Fibroblast of lung (primary cell): ENCODE measurements around the gene HINFP. TPM values are rescaled to one million over a fixed set of nuclear protein-coding genes. Genes with fewer than 3 reads are reported as not detected.

Source experiments
- DNase-seq, 2 donors: peaks; one replicate each; pipeline versions ENCODE4 v3.0.0 to v3.0.0-alpha.2; 2010; ENCODE audit warnings: low read depth in 2 of 2
- H2AFZ ChIP-seq: 2 replicates; pipeline ENCODE4 v1.5.1; 2012; ENCODE audit warnings: low read length, control low read depth, inconsistent platforms
- H3K27ac ChIP-seq: 2 replicates; pipeline ENCODE4 v1.5.1; 2011; ENCODE audit warnings: low read length, control low read depth; ENCODE audit not compliant: insufficient read depth
- H3K27me3 ChIP-seq: 2 replicates; pipeline ENCODE4 v1.5.1; 2011; ENCODE audit warnings: mild to moderate bottlenecking, low read length; ENCODE audit not compliant: control insufficient read depth, insufficient read depth
- H3K36me3 ChIP-seq: 2 replicates; pipeline ENCODE4 v1.5.1; 2011; ENCODE audit warnings: low read length; ENCODE audit not compliant: control insufficient read depth, insufficient read depth
- H3K4me1 ChIP-seq: 2 replicates; pipeline ENCODE4 v1.5.1; 2011; ENCODE audit warnings: low read length; ENCODE audit not compliant: control insufficient read depth, insufficient read depth; ENCODE audit errors: extremely low read depth
- H3K4me2 ChIP-seq: 2 replicates; pipeline ENCODE4 v1.5.1; 2011; ENCODE audit warnings: low read length, control low read depth; ENCODE audit not compliant: insufficient read depth; ENCODE audit errors: extremely low read depth
- H3K4me3 ChIP-seq, 4 experiments: fragments of 200-600 bp in 1 of 4; sonication (generic) in 1 of 4; replicated peaks in 1 of 4; 2 replicates each; pipeline ENCODE4 v1.5.1; 2011 to 2016; ENCODE audit warnings: low read length in 4 of 4, low read depth in 3 of 4, mild to moderate bottlenecking in 3 of 4, control low read depth in 2 of 4, inconsistent platforms in 1 of 4, mixed read lengths in 1 of 4; ENCODE audit not compliant: insufficient read depth in 1 of 4; ENCODE audit errors: control extremely low read depth in 1 of 4
- H3K79me2 ChIP-seq: 2 replicates; pipeline ENCODE4 v1.5.1; 2012; ENCODE audit warnings: mild to moderate bottlenecking, low read length, inconsistent platforms; ENCODE audit not compliant: control insufficient read depth, insufficient read depth
- H3K9ac ChIP-seq: 2 replicates; pipeline ENCODE4 v1.5.1; 2011; ENCODE audit warnings: mild to moderate bottlenecking, low read length, control low read depth; ENCODE audit not compliant: insufficient read depth
- H3K9me3 ChIP-seq: 2 replicates; pipeline ENCODE4 v1.5.1; 2012; ENCODE audit warnings: low read depth, low read length; ENCODE audit not compliant: control insufficient read depth, insufficient read depth
- H4K20me1 ChIP-seq: 2 replicates; pipeline ENCODE4 v1.5.1; 2011; ENCODE audit warnings: low read length; ENCODE audit not compliant: control insufficient read depth, insufficient read depth; ENCODE audit errors: extremely low read depth
- CTCF ChIP-seq, 2 donors: IDR thresholded peaks in 1 of 2; conservative IDR thresholded peaks in 1 of 2; 1 replicate in 1 of 2; 2 replicates in 1 of 2; pipeline ENCODE4 v1.5.1; 2011 to 2012; ENCODE audit warnings: low read length in 2 of 2, control low read depth in 1 of 2, inconsistent platforms in 1 of 2, low read depth in 1 of 2, mild to moderate bottlenecking in 1 of 2
- EZH2 ChIP-seq: IDR thresholded peaks from 2 replicates; pipeline ENCODE4 v1.5.1; 2012; ENCODE audit warnings: low read length, control low read depth, mild to moderate bottlenecking; ENCODE audit errors: missing control alignments
- polyA plus RNA-seq, 2 donors: library from polyadenylated mRNA; depleted of rRNA in 1 of 2; stranded (reverse) in 1 of 2; unstranded in 1 of 2; fragments of >200 nt; gene quantifications; 2 replicates each; pipeline ENCODE4 v1.2.1, GENCODE V29; 2011 to 2012; ENCODE audit warnings: missing spikeins in 1 of 2
- total RNA-seq: library from RNA; depleted of rRNA; stranded (reverse); fragments of >200 nt; gene quantifications from 2 replicates; pipeline ENCODE4 v1.2.1, GENCODE V29; 2014

The HINFP gene
- total and polyA plus RNA-seq, 2 donors (not counting 1 experiment from before 2014, with no cell fraction given), result 13.1 to 13.5 TPM

- peak; percentile 71 to 72 for DNase-seq
- no peaks in the 10 kb centered on the region for H3K36me3 ChIP-seq
- no peaks in the 10 kb centered on the region for H4K20me1 ChIP-seq
- H3K9me3 ChIP-seq, result no peaks in the 10 kb centered on the region
- no peak overlapping the region for H3K4me3 ChIP-seq
- TF ChIP-seq CTCF (conservative IDR thresholded peaks at IDR 0.05 in 1 of 2, IDR thresholded peaks at IDR 0.05 in 1 of 2; ENCODE audit: low read depth in 1 of 2, low read length in 2 of 2) (peak; percentile 60 to 64), EZH2 (no peak)
- H2AFZ ChIP-seq, result no peak overlapping the region
- H3K4me2 ChIP-seq, result peak overlapping the region; percentile 37
- H3K27me3 ChIP-seq, result peaks cover 13% of the 10 kb centered on the region
- no peak overlapping the region for H3K27ac ChIP-seq
- no peak overlapping the region for H3K9ac ChIP-seq
- H3K4me1 ChIP-seq, result peaks cover 2% of the 10 kb centered on the region
- H3K79me2 ChIP-seq, result no peaks in the 10 kb centered on the region
Measured at GRCh38 chr11:119144825-119145486, 23.6 kb downstream of the HINFP start.

- TF ChIP-seq EZH2 (no peak), CTCF (conservative IDR thresholded peaks at IDR 0.05 in 1 of 2, IDR thresholded peaks at IDR 0.05 in 1 of 2; ENCODE audit: low read depth in 1 of 2, low read length in 2 of 2) (no peak)
- H3K27me3 ChIP-seq, result peaks cover 17% of the 10 kb centered on the region
- H3K4me2 ChIP-seq, result no peak overlapping the region
- H3K79me2 ChIP-seq, result no peaks in the 10 kb centered on the region
- H3K27ac ChIP-seq, result no peak overlapping the region
- H3K9ac ChIP-seq, result no peak overlapping the region
- no peaks in the 10 kb centered on the region for H3K36me3 ChIP-seq
- no peak overlapping the region for H2AFZ ChIP-seq
- no peaks in the 10 kb centered on the region for H3K9me3 ChIP-seq
- DNase-seq, result no peak
- H4K20me1 ChIP-seq, result no peaks in the 10 kb centered on the region
- H3K4me3 ChIP-seq, result no peak overlapping the region
- H3K4me1 ChIP-seq, result peaks cover 2% of the 10 kb centered on the region
Measured at GRCh38 chr11:119145551-119145950, 24.2 kb downstream of the HINFP start.

- no peaks in the 10 kb centered on the region for H3K9me3 ChIP-seq
- peaks cover 2% of the 10 kb centered on the region for H3K4me1 ChIP-seq
- H4K20me1 ChIP-seq, result no peaks in the 10 kb centered on the region
- H3K27ac ChIP-seq, result no peak overlapping the region
- H2AFZ ChIP-seq, result no peak overlapping the region
- DNase-seq, result no peak
- no peak overlapping the region for H3K4me2 ChIP-seq
- peaks cover 25% of the 10 kb centered on the region for H3K27me3 ChIP-seq
- H3K36me3 ChIP-seq, result no peaks in the 10 kb centered on the region
- no peak overlapping the region for H3K4me3 ChIP-seq
- no peak for TF ChIP-seq CTCF (conservative IDR thresholded peaks at IDR 0.05 in 1 of 2, IDR thresholded peaks at IDR 0.05 in 1 of 2; ENCODE audit: low read depth in 1 of 2, low read length in 2 of 2)
- no peak for TF ChIP-seq EZH2
- no peak overlapping the region for H3K9ac ChIP-seq
- no peaks in the 10 kb centered on the region for H3K79me2 ChIP-seq
Measured at GRCh38 chr11:119147604-119148333, 26.4 kb downstream of the HINFP start.
